HG03135 (cell line): ENCODE measurements around the gene LRP6.

Experiments
- ATAC-seq: cut with Tn5 transposase; IDR thresholded peaks from one replicate; pipeline ENCODE4 v1.9.1; 2021; ENCODE audit warnings: mild to moderate bottlenecking, moderate library complexity; ENCODE audit not compliant: unreplicated experiment

The LRP6 gene

GRCh38 chr12:12083688-12084087, 183.2 kb downstream of the LRP6 start:
- no peak for ATAC-seq

- peak; percentile 70 for ATAC-seq
Measured at GRCh38 chr12:12081836-12082497, 184.9 kb downstream of the LRP6 start.

GRCh38 chr12:12079291-12079690, 187.6 kb downstream of the LRP6 start:
- ATAC-seq = no peak

- no peak for ATAC-seq
Measured at GRCh38 chr12:12072064-12072760, 194.6 kb downstream of the LRP6 start.

- ATAC-seq = no peak
Measured at GRCh38 chr12:12070674-12071656, 195.9 kb downstream of the LRP6 start, which contains the start of gene BCL2L14. BCL2L14 (plus strand) TSS chr12:12070939; CDS start chr12:12079306, 8,367 bp downstream.

GRCh38 chr12:12069821-12070548, 196.9 kb downstream of the LRP6 start:
- ATAC-seq = no peak

- no peak for ATAC-seq
Measured at GRCh38 chr12:12068751-12069150, 198.1 kb downstream of the LRP6 start.
